MM.1S (cell line): Measurements from ENCODE around the gene SCARF1.
"Not testable (repeated sequence)": the region's sequence is repeated elsewhere in the genome, so short reads cannot be mapped to it uniquely, and the experiment has no call there.

Source experiments
- DNase-seq: peaks from one replicate; pipeline ENCODE4 v3.0.0-alpha.2; 2015
- H2AFZ ChIP-seq: fragments of 300-600 bp; sonication (generic); 2 replicates; pipeline ENCODE4 v1.6.0; 2016; ENCODE audit warnings: antibody characterized with exemption, low read length
- H3F3A ChIP-seq: fragments of 300-600 bp; sonication (generic); 2 replicates; pipeline ENCODE4 v1.6.1; 2016; ENCODE audit warnings: mild to moderate bottlenecking, antibody characterized with exemption, low read length, moderate library complexity, mixed read lengths; ENCODE audit not compliant: insufficient read depth
- H3K27ac ChIP-seq: fragments of 300-600 bp; sonication (generic); 2 replicates; pipeline ENCODE4 v1.5.1; 2016; ENCODE audit warnings: mild to moderate bottlenecking, low read length
- H3K27me3 ChIP-seq: fragments of 300-600 bp; sonication (generic); replicated peaks from 2 replicates; pipeline ENCODE4 v1.6.0; 2016; ENCODE audit warnings: low read length; ENCODE audit not compliant: insufficient read depth
- H3K36me3 ChIP-seq: fragments of 300-600 bp; sonication (generic); replicated peaks from 2 replicates; pipeline ENCODE4 v1.6.1; 2016; ENCODE audit warnings: mild to moderate bottlenecking, low read length, mixed read lengths; ENCODE audit not compliant: insufficient read depth
- H3K4me1 ChIP-seq: fragments of 300-600 bp; sonication (generic); 2 replicates; pipeline ENCODE4 v1.6.1; 2016; ENCODE audit warnings: low read length, mixed read lengths
- H3K4me2 ChIP-seq: fragments of 300-600 bp; sonication (generic); 2 replicates; pipeline ENCODE4 v1.6.0; 2016; ENCODE audit warnings: low read depth, low read length
- H3K4me3 ChIP-seq: fragments of 300-600 bp; sonication (generic); 2 replicates; pipeline ENCODE4 v1.5.1; 2016; ENCODE audit warnings: low read length, mixed read lengths
- H3K79me2 ChIP-seq: fragments of 300-600 bp; sonication (generic); 2 replicates; pipeline ENCODE4 v1.6.1; 2016; ENCODE audit warnings: mixed run types, low read length, mixed read lengths
- H3K9ac ChIP-seq: fragments of 300-600 bp; sonication (generic); 2 replicates; pipeline ENCODE4 v1.6.1; 2016; ENCODE audit warnings: low read length, mixed read lengths
- H3K9me2 ChIP-seq: fragments of 300-600 bp; sonication (generic); replicated peaks from 2 replicates; pipeline ENCODE4 v1.6.1; 2016; ENCODE audit warnings: mild to moderate bottlenecking, low read length, mixed read lengths; ENCODE audit not compliant: insufficient read depth
- H3K9me3 ChIP-seq: fragments of 300-600 bp; sonication (generic); replicated peaks from 2 replicates; pipeline ENCODE4 v1.6.1; 2016; ENCODE audit warnings: mild to moderate bottlenecking, low read length, mixed read lengths; ENCODE audit not compliant: insufficient read depth
- H4K20me1 ChIP-seq: fragments of 300-600 bp; sonication (generic); 2 replicates; pipeline ENCODE4 v1.6.1; 2016; ENCODE audit warnings: mild to moderate bottlenecking, low read length, moderate library complexity, mixed read lengths; ENCODE audit not compliant: insufficient read depth
- EZH2 ChIP-seq: fragments of 300-600 bp; sonication (generic); optimal IDR thresholded peaks from 2 replicates; pipeline ENCODE3; 2017; ENCODE audit warnings: low read depth, mild to moderate bottlenecking, antibody characterized with exemption, low read length, mixed read lengths
- EZH2phosphoT487 ChIP-seq: fragments of 300-600 bp; sonication (generic); IDR thresholded peaks from 2 replicates; pipeline ENCODE4 v1.6.1; 2018; ENCODE audit warnings: antibody characterized with exemption, low read length
- TF ChIP-seq, protein P1 (sequence below): fragments of 300-600 bp; sonication (generic); IDR thresholded peaks from 2 replicates; pipeline ENCODE4 v1.5.1; 2016; ENCODE audit warnings: antibody characterized with exemption, low read length, mixed read lengths

Gene SCARF1

DNA sequence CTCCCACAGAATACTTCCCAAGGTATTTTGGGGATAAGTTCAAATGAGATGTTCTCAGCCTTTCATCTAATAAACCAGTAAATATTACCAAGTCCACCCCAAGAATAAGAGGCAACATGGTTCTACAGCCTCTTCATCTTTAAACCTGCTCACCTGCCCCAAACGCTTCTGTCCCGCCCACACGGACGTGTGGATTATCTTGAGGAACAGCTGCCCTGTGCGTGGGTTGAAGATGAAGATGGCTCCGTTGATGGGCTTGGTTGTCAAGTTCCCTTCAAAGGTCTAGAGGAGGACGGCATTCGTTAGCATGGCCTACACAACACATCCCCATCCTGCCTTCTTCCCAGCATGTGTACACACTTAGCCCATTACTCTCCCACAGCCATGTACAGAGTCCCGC is 12.6 kb upstream of the SCARF1 start:
- TF ChIP-seq EZH2 (no peak), EZH2phosphoT487 (no peak)
- TF ChIP-seq, protein P1, sequence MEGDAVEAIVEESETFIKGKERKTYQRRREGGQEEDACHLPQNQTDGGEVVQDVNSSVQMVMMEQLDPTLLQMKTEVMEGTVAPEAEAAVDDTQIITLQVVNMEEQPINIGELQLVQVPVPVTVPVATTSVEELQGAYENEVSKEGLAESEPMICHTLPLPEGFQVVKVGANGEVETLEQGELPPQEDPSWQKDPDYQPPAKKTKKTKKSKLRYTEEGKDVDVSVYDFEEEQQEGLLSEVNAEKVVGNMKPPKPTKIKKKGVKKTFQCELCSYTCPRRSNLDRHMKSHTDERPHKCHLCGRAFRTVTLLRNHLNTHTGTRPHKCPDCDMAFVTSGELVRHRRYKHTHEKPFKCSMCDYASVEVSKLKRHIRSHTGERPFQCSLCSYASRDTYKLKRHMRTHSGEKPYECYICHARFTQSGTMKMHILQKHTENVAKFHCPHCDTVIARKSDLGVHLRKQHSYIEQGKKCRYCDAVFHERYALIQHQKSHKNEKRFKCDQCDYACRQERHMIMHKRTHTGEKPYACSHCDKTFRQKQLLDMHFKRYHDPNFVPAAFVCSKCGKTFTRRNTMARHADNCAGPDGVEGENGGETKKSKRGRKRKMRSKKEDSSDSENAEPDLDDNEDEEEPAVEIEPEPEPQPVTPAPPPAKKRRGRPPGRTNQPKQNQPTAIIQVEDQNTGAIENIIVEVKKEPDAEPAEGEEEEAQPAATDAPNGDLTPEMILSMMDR: no peak
- no peaks in the 10 kb centered on the region for H3K9me3 ChIP-seq
- no peak overlapping the region for H3K27ac ChIP-seq
- no peak overlapping the region for H3K4me2 ChIP-seq
- H3K4me3 ChIP-seq: no peak overlapping the region
- no peak for DNase-seq
- no peak overlapping the region for H3K9ac ChIP-seq
- no peaks in the 10 kb centered on the region for H4K20me1 ChIP-seq
- H3K4me1 ChIP-seq: no peaks in the 10 kb centered on the region
- no peak overlapping the region for H2AFZ ChIP-seq
- H3K27me3 ChIP-seq: no peaks in the 10 kb centered on the region
- peaks cover 17% of the 10 kb centered on the region for H3K79me2 ChIP-seq
- H3K36me3 ChIP-seq: peaks cover 27% of the 10 kb centered on the region
- no peaks in the 10 kb centered on the region for H3K9me2 ChIP-seq
- no peaks in the 10 kb centered on the region for H3F3A ChIP-seq

DNA sequence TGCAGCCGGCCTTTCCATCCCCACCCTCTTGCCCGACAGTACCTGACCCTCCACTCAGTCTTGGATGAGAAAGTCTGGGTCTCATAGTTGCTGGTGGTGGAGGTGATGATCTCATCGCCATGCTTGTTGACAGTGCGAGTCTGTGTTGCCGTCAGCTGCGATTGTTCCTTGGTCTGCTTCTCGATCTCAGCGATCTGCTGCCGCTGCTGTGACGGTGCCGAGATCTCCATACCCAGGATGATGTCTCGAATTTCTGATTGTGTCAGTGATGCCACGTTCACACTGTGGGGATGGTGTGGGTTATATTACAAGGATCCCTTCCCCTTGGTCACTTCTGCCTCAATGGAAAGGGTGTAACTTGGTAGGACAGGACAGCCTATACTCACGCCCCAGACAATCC is 8.2 kb upstream of the SCARF1 start:
- peaks cover 5% of the 10 kb centered on the region; the same call in 1 of the 2 replicates for H3K4me1 ChIP-seq
- H3K36me3 ChIP-seq: peaks cover 10% of the 10 kb centered on the region
- no peaks in the 10 kb centered on the region for H4K20me1 ChIP-seq
- H3K9me2 ChIP-seq: no peaks in the 10 kb centered on the region
- H3K27me3 ChIP-seq: no peaks in the 10 kb centered on the region
- DNase-seq: no peak
- no peak overlapping the region for H3K9ac ChIP-seq
- TF ChIP-seq EZH2 (no peak), EZH2phosphoT487 (no peak)
- TF ChIP-seq, protein P1: no peak
- peaks cover 7% of the 10 kb centered on the region for H3K79me2 ChIP-seq
- H3K27ac ChIP-seq: no peak overlapping the region
- no peak overlapping the region for H3K4me3 ChIP-seq
- H2AFZ ChIP-seq: no peak overlapping the region
- H3F3A ChIP-seq: peaks cover 27% of the 10 kb centered on the region
- no peak overlapping the region for H3K4me2 ChIP-seq
- no peaks in the 10 kb centered on the region for H3K9me3 ChIP-seq

DNA sequence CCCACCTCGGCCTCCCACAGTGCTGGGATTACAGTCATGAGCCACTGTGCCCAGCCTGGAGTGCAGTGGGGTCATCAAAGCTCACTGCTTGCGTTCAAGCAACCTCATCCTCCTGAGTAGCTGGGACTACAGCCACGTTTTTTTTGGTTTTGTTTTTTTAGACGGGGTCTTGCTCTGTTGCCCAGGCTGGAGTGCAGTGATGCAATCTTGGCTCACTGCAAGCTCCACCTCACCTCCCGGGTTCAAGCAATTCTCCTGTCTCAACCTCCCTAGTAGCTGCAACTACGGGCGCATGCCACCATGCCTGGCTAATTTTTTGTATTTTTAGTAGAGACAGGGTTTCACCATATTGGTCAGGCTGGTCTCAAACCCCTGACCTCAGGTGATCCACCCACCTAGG is 7.3 kb upstream of the SCARF1 start:
- H3K4me1 ChIP-seq: peaks cover 10% of the 10 kb centered on the region
- not testable (repeated sequence) for H3K9ac ChIP-seq, H3K79me2 ChIP-seq, H3K9me3 ChIP-seq, H3K27me3 ChIP-seq, H3K27ac ChIP-seq, DNase-seq, H3K4me2 ChIP-seq, H3K4me3 ChIP-seq, H2AFZ ChIP-seq, H4K20me1 ChIP-seq, H3K36me3 ChIP-seq, H3K9me2 ChIP-seq
- peaks cover 27% of the 10 kb centered on the region for H3F3A ChIP-seq

DNA sequence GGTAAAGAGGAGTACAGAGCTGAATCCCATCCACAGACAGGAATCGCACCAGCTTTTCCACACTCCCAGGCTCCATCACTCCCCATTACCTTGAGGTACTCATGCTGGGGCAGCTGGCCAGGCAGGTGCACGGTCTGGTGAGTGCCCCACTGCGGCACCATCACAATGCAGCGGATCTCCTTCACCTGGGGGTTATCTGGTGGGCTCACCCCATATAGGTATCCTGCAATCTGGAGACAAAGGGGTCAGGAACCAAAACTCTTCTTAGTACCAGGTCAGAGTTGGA is 6.0 kb upstream of the SCARF1 start:
- Histone ChIP-seq H3K4me2 (no peak overlapping the region), H4K20me1 (no peaks in the 10 kb centered on the region), H3K9ac (no peak overlapping the region), H3K4me3 (no peak overlapping the region), H3K4me1 (peaks cover 10% of the 10 kb centered on the region), H3K79me2 (no peaks in the 10 kb centered on the region), H3K9me3 (no peaks in the 10 kb centered on the region), H3K27me3 (no peaks in the 10 kb centered on the region), H3K36me3 (peaks cover 3% of the 10 kb centered on the region), H3K27ac (no peak overlapping the region), H3K9me2 (no peaks in the 10 kb centered on the region), H2AFZ (no peak overlapping the region), H3F3A (peaks cover 27% of the 10 kb centered on the region)
- no peak for DNase-seq
- TF ChIP-seq EZH2: no peak
- TF ChIP-seq, protein P1: no peak
- no peak for TF ChIP-seq EZH2phosphoT487
